HG03439 (cell line): Measurements from ENCODE around the gene MACROD2.
A peak's percentile ranks its signal among the peaks of the same experiment; 100 is the strongest.

Experiments used
- ATAC-seq: cut with Tn5 transposase; IDR thresholded peaks from one replicate; pipeline ENCODE4 v1.9.1; 2021; ENCODE audit warnings: mild to moderate bottlenecking, moderate library complexity; ENCODE audit not compliant: unreplicated experiment

Gene MACROD2

GRCh38 chr20:15930311-15931305 lies 1935.3 kb downstream of the MACROD2 start:
- no peak for ATAC-seq

- no peak for ATAC-seq
These were observed 1936.6 kb downstream of the MACROD2 start for GRCh38 chr20:15931897-15932296.

- no peak for ATAC-seq
These were observed 1941.9 kb downstream of the MACROD2 start for GRCh38 chr20:15937179-15937578.

- no peak for ATAC-seq
These were observed 1943.5 kb downstream of the MACROD2 start for GRCh38 chr20:15938847-15939246.

GRCh38 chr20:15940127-15940526 lies 1944.8 kb downstream of the MACROD2 start:
- ATAC-seq: no peak

- no peak for ATAC-seq
These were observed 1946.8 kb downstream of the MACROD2 start for GRCh38 chr20:15942130-15942529.

GRCh38 chr20:15945289-15945688 lies 1950.0 kb downstream of the MACROD2 start:
- no peak for ATAC-seq

- no peak for ATAC-seq
These were observed 1954.1 kb downstream of the MACROD2 start for GRCh38 chr20:15949391-15949790.

GRCh38 chr20:15951658-15952057 lies 1956.3 kb downstream of the MACROD2 start:
- ATAC-seq: no peak

- no peak for ATAC-seq
These were observed 1962.8 kb downstream of the MACROD2 start for GRCh38 chr20:15958142-15958541.

GRCh38 chr20:15965165-15965564 lies 1969.8 kb downstream of the MACROD2 start:
- ATAC-seq: no peak

GRCh38 chr20:15967334-15967733 lies 1972.0 kb downstream of the MACROD2 start:
- no peak for ATAC-seq

GRCh38 chr20:15976047-15976736 lies 1980.9 kb downstream of the MACROD2 start:
- no peak for ATAC-seq

- ATAC-seq: no peak
These were observed 1981.7 kb downstream of the MACROD2 start for GRCh38 chr20:15977026-15977425.

- no peak for ATAC-seq
These were observed 1982.4 kb downstream of the MACROD2 start for GRCh38 chr20:15977758-15978157.

- peak; percentile 17 for ATAC-seq
These were observed 1990.4 kb downstream of the MACROD2 start for GRCh38 chr20:15985494-15986368.

- peak; percentile 94 for ATAC-seq
These were observed 1991.4 kb downstream of the MACROD2 start for GRCh38 chr20:15986690-15987089.

- ATAC-seq: no peak
These were observed 1996.0 kb downstream of the MACROD2 start for GRCh38 chr20:15991279-15991678.

GRCh38 chr20:15992564-15992963 lies 1997.2 kb downstream of the MACROD2 start:
- no peak for ATAC-seq

GRCh38 chr20:16000112-16000511 lies 2004.8 kb downstream of the MACROD2 start:
- no peak for ATAC-seq

GRCh38 chr20:16001286-16001685 lies 2006.0 kb downstream of the MACROD2 start:
- no peak for ATAC-seq
